ENCODE data around the gene HIVEP2.

The HIVEP2 gene

DNA sequence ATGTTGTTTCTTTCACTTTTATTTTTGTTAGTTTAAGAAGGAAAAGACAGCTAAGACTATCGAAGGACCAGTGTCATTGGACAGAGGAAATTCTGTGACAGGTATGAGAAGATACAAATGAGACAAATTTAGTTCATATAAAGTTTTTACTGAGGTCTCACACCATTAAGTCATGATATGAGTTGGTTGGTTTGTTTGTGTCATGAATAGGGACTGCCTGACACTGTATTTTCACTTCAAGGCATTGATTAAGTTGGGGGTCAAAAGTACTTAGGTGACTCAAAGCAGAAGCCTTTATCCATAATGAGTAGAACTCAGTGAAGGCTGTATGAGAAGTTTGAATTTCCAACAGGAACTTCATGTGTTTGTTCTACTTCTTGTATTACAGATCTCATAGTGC lies 21.3 kb upstream of the HIVEP2 start:
- no peaks in the 10 kb centered on the region for H3K9me3 ChIP-seq (ENCODE audit: insufficient read depth, low read length)
- no peak overlapping the region for H3K4me3 ChIP-seq (ENCODE audit: insufficient read length, low read depth)
- H3K36me3 ChIP-seq (ENCODE audit: insufficient read depth, insufficient read length, low read length): no peaks in the 10 kb centered on the region
- no peak for DNase-seq (ENCODE audit: low read depth, low spot score)
- no peak overlapping the region for H3K9ac ChIP-seq (ENCODE audit: insufficient read length, low read depth)
- H3K4me1 ChIP-seq (ENCODE audit: insufficient read depth, insufficient read length): no peaks in the 10 kb centered on the region
- H3K27me3 ChIP-seq (ENCODE audit: insufficient read depth, insufficient read length): no peaks in the 10 kb centered on the region
- TF ChIP-seq ZNF274 (IDR thresholded peaks at IDR 0.05; ENCODE audit: low read depth, low read length): no peak
- no peak for TF ChIP-seq SUZ12 (IDR thresholded peaks at IDR 0.05; ENCODE audit: extremely low read depth, insufficient read depth, insufficient read length)
- no peak for TF ChIP-seq YY1 (IDR thresholded peaks at IDR 0.05; ENCODE audit: insufficient read depth, insufficient read length)

DNA sequence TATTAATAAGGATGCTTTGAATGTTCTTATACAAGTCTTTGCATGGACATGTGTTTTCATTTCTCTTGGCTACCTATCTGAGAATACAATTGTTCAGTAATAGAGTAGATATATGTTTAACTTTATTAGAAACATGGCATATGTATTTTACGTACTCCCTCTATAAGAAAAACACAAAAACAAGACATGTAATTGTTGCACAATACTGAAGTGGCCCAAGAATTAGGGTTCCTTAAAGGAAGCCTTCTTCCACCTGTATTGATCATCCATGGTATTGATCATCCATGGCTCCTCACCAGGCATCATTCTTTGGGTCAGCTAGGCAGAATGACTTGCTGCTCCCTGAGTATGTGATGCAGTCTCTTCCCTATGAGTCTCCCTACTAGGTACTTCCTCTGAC lies 20.2 kb upstream of the HIVEP2 start:
- Histone ChIP-seq H3K9ac (ENCODE audit: insufficient read length, low read depth) (no peak overlapping the region), H3K36me3 (ENCODE audit: insufficient read depth, insufficient read length, low read length) (no peaks in the 10 kb centered on the region), H3K4me3 (ENCODE audit: insufficient read length, low read depth) (no peak overlapping the region), H3K27me3 (ENCODE audit: insufficient read depth, insufficient read length) (no peaks in the 10 kb centered on the region), H3K9me3 (ENCODE audit: insufficient read depth, low read length) (no peaks in the 10 kb centered on the region), H3K4me1 (ENCODE audit: insufficient read depth, insufficient read length) (no peaks in the 10 kb centered on the region)
- no peak for DNase-seq (ENCODE audit: low read depth, low spot score)
- TF ChIP-seq ZNF274 (IDR thresholded peaks at IDR 0.05; ENCODE audit: low read depth, low read length) (no peak), SUZ12 (IDR thresholded peaks at IDR 0.05; ENCODE audit: extremely low read depth, insufficient read depth, insufficient read length) (no peak), YY1 (IDR thresholded peaks at IDR 0.05; ENCODE audit: insufficient read depth, insufficient read length) (no peak)

DNA sequence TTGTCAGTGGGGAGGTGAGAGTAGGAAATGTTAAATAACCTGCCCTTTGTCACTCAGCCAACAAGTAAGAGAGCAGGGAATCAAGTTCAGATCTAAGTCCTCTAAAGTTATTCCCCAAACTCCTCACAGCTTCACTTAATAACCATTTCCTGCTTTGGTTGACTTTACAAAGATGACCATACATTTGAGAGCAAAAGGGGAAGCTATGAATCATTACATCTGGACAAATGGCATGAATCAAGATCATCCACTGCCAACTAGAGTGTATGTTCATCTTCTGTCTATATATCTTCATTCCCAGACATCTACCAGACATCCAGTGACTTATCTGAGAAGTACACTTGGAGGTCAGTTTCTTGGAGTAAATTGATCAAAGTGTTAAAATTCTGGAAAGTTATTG lies 15.1 kb upstream of the HIVEP2 start:
- no peaks in the 10 kb centered on the region for H3K27me3 ChIP-seq (ENCODE audit: insufficient read depth, insufficient read length)
- no peak overlapping the region for H3K4me3 ChIP-seq (ENCODE audit: insufficient read length, low read depth)
- H3K9me3 ChIP-seq (ENCODE audit: insufficient read depth, low read length): no peaks in the 10 kb centered on the region
- DNase-seq (ENCODE audit: low read depth, low spot score): no peak
- no peaks in the 10 kb centered on the region for H3K36me3 ChIP-seq (ENCODE audit: insufficient read depth, insufficient read length, low read length)
- H3K9ac ChIP-seq (ENCODE audit: insufficient read length, low read depth): no peak overlapping the region
- TF ChIP-seq YY1 (IDR thresholded peaks at IDR 0.05; ENCODE audit: insufficient read depth, insufficient read length) (no peak), ZNF274 (IDR thresholded peaks at IDR 0.05; ENCODE audit: low read depth, low read length) (no peak), SUZ12 (IDR thresholded peaks at IDR 0.05; ENCODE audit: extremely low read depth, insufficient read depth, insufficient read length) (no peak)
- H3K4me1 ChIP-seq (ENCODE audit: insufficient read depth, insufficient read length): no peaks in the 10 kb centered on the region

DNA sequence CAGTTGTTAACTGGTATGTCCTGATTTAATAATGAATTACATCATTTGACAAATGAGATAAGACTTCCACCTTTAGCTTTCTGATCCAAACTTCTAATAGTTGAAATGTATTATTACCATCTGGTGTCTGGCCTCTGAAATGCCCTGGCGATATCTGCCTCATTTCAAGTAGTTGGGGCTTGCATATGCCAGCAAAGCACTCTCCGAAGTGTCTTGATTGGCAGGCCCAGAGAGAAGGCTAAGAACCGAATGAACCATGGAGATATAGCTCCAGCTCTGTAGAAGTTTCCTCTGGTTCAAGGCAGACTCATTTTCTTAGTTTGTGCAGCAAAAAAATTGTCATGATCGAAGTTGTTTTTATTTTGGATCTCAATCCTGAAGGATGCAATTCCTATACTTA lies 13.4 kb upstream of the HIVEP2 start:
- DNase-seq (ENCODE audit: low read depth, low spot score): no peak
- H3K4me3 ChIP-seq (ENCODE audit: insufficient read length, low read depth): no peak overlapping the region
- H3K9me3 ChIP-seq (ENCODE audit: insufficient read depth, low read length): no peaks in the 10 kb centered on the region
- TF ChIP-seq SUZ12 (IDR thresholded peaks at IDR 0.05; ENCODE audit: extremely low read depth, insufficient read depth, insufficient read length) (no peak), ZNF274 (IDR thresholded peaks at IDR 0.05; ENCODE audit: low read depth, low read length) (no peak), YY1 (IDR thresholded peaks at IDR 0.05; ENCODE audit: insufficient read depth, insufficient read length) (no peak)
- H3K9ac ChIP-seq (ENCODE audit: insufficient read length, low read depth): no peak overlapping the region
- H3K4me1 ChIP-seq (ENCODE audit: insufficient read depth, insufficient read length): no peaks in the 10 kb centered on the region
- no peaks in the 10 kb centered on the region for H3K27me3 ChIP-seq (ENCODE audit: insufficient read depth, insufficient read length)
- H3K36me3 ChIP-seq (ENCODE audit: insufficient read depth, insufficient read length, low read length): no peaks in the 10 kb centered on the region

DNA sequence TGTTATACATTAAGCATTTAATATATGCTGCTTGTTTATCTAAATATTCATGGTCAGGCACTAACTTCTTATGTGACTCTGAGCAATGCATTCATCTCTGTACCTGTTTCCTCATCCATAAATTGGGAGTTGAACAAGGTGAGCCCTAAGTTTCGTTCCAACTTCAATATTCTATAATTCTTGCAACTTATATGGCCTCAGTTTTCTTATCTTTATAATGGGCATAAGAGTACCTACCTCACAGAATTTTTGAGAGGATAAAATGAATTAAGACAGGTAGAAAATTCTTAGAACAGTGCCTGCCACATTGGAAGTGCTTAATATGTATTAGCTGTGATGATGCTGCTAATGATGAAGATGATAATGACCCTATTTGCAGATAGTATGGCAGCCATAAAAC lies 11.8 kb upstream of the HIVEP2 start:
- Histone ChIP-seq H3K9ac (ENCODE audit: insufficient read length, low read depth) (no peak overlapping the region), H3K36me3 (ENCODE audit: insufficient read depth, insufficient read length, low read length) (no peaks in the 10 kb centered on the region), H3K27me3 (ENCODE audit: insufficient read depth, insufficient read length) (peaks cover 2% of the 10 kb centered on the region), H3K4me3 (ENCODE audit: insufficient read length, low read depth) (no peak overlapping the region), H3K9me3 (ENCODE audit: insufficient read depth, low read length) (no peaks in the 10 kb centered on the region), H3K4me1 (ENCODE audit: insufficient read depth, insufficient read length) (no peaks in the 10 kb centered on the region)
- TF ChIP-seq YY1 (IDR thresholded peaks at IDR 0.05; ENCODE audit: insufficient read depth, insufficient read length): no peak
- DNase-seq (ENCODE audit: low read depth, low spot score): no peak

GRCh38 chr6:142954844-142955243 lies 9.9 kb upstream of the HIVEP2 start:
- H3K9ac ChIP-seq (ENCODE audit: insufficient read length, low read depth): no peak overlapping the region
- no peaks in the 10 kb centered on the region for H3K4me1 ChIP-seq (ENCODE audit: insufficient read depth, insufficient read length)
- no peak overlapping the region for H3K4me3 ChIP-seq (ENCODE audit: insufficient read length, low read depth)
- TF ChIP-seq SUZ12 (IDR thresholded peaks at IDR 0.05; ENCODE audit: extremely low read depth, insufficient read depth, insufficient read length) (no peak), ZNF274 (IDR thresholded peaks at IDR 0.05; ENCODE audit: low read depth, low read length) (no peak), YY1 (IDR thresholded peaks at IDR 0.05; ENCODE audit: insufficient read depth, insufficient read length) (no peak)
- no peak for DNase-seq (ENCODE audit: low read depth, low spot score)
- no peaks in the 10 kb centered on the region for H3K36me3 ChIP-seq (ENCODE audit: insufficient read depth, insufficient read length, low read length)
- no peaks in the 10 kb centered on the region for H3K9me3 ChIP-seq (ENCODE audit: insufficient read depth, low read length)
- H3K27me3 ChIP-seq (ENCODE audit: insufficient read depth, insufficient read length): peaks cover 2% of the 10 kb centered on the region

DNA sequence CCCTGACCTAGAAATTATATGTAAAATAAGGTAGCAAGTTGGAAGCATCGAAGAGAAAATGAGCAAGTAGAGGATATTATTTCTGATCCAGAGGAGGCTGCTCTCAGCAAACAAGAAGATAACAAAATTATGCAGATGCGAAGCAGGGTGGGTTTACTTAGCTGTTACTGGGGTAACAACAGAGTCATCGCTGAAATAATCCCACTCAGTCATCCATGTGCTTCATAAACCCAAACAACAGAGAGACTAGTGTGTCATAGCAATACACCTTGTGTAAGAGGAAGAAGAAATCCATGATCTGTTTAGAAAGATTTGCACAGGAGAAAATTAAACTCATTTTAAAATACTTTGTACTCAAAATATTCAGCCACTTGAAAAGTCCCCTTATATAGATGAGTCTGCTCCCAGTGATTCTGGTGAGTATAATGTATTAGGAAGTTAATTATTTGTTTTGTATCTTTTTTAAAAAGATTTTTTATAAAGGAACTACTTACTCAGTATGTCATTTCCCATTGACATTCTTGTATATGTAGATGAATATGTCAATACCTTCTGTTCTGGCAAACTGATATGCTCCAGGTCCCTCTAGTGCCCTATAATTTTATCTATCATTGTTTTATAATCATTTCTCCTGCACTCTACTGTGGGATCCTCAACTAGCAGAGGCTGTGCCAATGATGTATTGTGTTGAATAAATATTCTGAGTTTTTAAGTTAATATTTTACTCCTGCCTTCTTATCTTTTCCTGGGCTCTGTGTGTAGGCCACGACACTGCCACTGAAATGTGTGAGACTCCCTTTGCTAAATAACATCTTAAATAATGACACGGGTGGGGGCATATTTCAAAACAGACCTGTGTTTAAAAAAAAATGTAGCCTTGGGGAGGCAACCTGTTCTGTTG lies 8.6 kb upstream of the HIVEP2 start:
- peaks cover 10% of the 10 kb centered on the region for H3K27me3 ChIP-seq (ENCODE audit: insufficient read depth, insufficient read length)
- H3K9ac ChIP-seq (ENCODE audit: insufficient read length, low read depth): no peak overlapping the region
- H3K36me3 ChIP-seq (ENCODE audit: insufficient read depth, insufficient read length, low read length): no peaks in the 10 kb centered on the region
- TF ChIP-seq ZNF274 (IDR thresholded peaks at IDR 0.05; ENCODE audit: low read depth, low read length) (no peak), YY1 (IDR thresholded peaks at IDR 0.05; ENCODE audit: insufficient read depth, insufficient read length) (no peak), SUZ12 (IDR thresholded peaks at IDR 0.05; ENCODE audit: extremely low read depth, insufficient read depth, insufficient read length) (no peak)
- no peaks in the 10 kb centered on the region for H3K9me3 ChIP-seq (ENCODE audit: insufficient read depth, low read length)
- no peaks in the 10 kb centered on the region for H3K4me1 ChIP-seq (ENCODE audit: insufficient read depth, insufficient read length)
- no peak for DNase-seq (ENCODE audit: low read depth, low spot score)
- H3K4me3 ChIP-seq (ENCODE audit: insufficient read length, low read depth): no peak overlapping the region
